ENCODE data around the gene MTNR1B.

- no peak for TF ChIP-seq CTCF (IDR thresholded peaks at IDR 0.05; ENCODE audit: insufficient read depth, low read length)
- TF ChIP-seq POLR2AphosphoS5 (IDR thresholded peaks at IDR 0.05; ENCODE audit: low read depth): no peak
- no peak for TF ChIP-seq GABPA (IDR thresholded peaks at IDR 0.05; ENCODE audit: low read depth)
- TF ChIP-seq REST (IDR thresholded peaks at IDR 0.05; ENCODE audit: insufficient replicate concordance, low read depth): no peak
- TF ChIP-seq SPI1 (IDR thresholded peaks at IDR 0.05; ENCODE audit: borderline replicate concordance, low read depth): no peak
Observed at GRCh38 chr11:92929246-92929645, 40.2 kb upstream of the MTNR1B start.
